ENCODE measurements around the gene SLC25A45.

Gene SLC25A45

DNA sequence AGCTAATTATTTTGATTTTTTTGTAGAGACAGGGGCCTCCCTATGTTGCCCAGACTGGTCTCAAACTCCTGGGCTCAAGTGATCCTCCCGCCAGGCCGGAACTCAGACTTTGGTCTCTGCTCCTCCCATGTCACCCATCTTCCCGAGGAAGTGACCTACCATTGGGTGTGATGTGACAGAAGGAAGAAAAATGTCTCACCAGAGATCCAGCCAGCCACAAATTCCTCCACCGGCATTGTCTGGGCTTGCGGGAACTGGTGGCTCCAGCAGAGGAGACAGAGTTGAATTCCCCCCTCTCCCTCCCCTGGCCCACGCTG is 772 bp downstream of the SLC25A45 start:
- TF ChIP-seq OSR1 (CRISPR knock-in tag; IDR thresholded peaks at IDR 0.05) (no peak), ZC3H10 (CRISPR knock-in tag; IDR thresholded peaks at IDR 0.05) (no peak), ZFP3 (CRISPR knock-in tag; IDR thresholded peaks at IDR 0.05) (no peak), RARB (CRISPR knock-in tag; IDR thresholded peaks at IDR 0.05) (no peak), TOX (CRISPR knock-in tag; IDR thresholded peaks at IDR 0.05; ENCODE audit: borderline replicate concordance) (no peak), CREB5 (CRISPR knock-in tag; IDR thresholded peaks at IDR 0.05; ENCODE audit: low read depth) (no peak), ZNF8 (CRISPR knock-in tag; IDR thresholded peaks at IDR 0.05) (no peak), TSHZ2 (CRISPR knock-in tag; IDR thresholded peaks at IDR 0.05) (no peak), ARNTL (CRISPR knock-in tag; IDR thresholded peaks at IDR 0.05; ENCODE audit: borderline replicate concordance, low read depth) (no peak), GLIS3 (CRISPR knock-in tag; IDR thresholded peaks at IDR 0.05) (no peak), ESRRG (CRISPR knock-in tag; IDR thresholded peaks at IDR 0.05) (no peak), PATZ1 (CRISPR knock-in tag; IDR thresholded peaks at IDR 0.05; ENCODE audit: borderline replicate concordance) (no peak; the same call in 1 of the 2 replicates), POU6F1 (CRISPR knock-in tag; IDR thresholded peaks at IDR 0.05; ENCODE audit: borderline replicate concordance, low read depth) (no peak), ZFP30 (CRISPR knock-in tag; IDR thresholded peaks at IDR 0.05) (no peak), CSDC2 (CRISPR knock-in tag; IDR thresholded peaks at IDR 0.05) (no peak), ISL1 (CRISPR knock-in tag; IDR thresholded peaks at IDR 0.05) (no peak), ZNF565 (CRISPR knock-in tag; conservative IDR thresholded peaks at IDR 0.05; ENCODE audit: low read depth) (no peak), ZNF70 (CRISPR knock-in tag; IDR thresholded peaks at IDR 0.05) (no peak)
- TF ChIP-seq, protein P1, sequence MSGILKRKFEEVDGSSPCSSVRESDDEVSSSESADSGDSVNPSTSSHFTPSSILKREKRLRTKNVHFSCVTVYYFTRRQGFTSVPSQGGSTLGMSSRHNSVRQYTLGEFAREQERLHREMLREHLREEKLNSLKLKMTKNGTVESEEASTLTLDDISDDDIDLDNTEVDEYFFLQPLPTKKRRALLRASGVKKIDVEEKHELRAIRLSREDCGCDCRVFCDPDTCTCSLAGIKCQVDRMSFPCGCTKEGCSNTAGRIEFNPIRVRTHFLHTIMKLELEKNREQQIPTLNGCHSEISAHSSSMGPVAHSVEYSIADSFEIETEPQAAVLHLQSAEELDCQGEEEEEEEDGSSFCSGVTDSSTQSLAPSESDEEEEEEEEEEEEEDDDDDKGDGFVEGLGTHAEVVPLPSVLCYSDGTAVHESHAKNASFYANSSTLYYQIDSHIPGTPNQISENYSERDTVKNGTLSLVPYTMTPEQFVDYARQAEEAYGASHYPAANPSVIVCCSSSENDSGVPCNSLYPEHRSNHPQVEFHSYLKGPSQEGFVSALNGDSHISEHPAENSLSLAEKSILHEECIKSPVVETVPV (CRISPR knock-in tag; IDR thresholded peaks at IDR 0.05): no peak
- peak; percentile 13 for ATAC-seq

DNA sequence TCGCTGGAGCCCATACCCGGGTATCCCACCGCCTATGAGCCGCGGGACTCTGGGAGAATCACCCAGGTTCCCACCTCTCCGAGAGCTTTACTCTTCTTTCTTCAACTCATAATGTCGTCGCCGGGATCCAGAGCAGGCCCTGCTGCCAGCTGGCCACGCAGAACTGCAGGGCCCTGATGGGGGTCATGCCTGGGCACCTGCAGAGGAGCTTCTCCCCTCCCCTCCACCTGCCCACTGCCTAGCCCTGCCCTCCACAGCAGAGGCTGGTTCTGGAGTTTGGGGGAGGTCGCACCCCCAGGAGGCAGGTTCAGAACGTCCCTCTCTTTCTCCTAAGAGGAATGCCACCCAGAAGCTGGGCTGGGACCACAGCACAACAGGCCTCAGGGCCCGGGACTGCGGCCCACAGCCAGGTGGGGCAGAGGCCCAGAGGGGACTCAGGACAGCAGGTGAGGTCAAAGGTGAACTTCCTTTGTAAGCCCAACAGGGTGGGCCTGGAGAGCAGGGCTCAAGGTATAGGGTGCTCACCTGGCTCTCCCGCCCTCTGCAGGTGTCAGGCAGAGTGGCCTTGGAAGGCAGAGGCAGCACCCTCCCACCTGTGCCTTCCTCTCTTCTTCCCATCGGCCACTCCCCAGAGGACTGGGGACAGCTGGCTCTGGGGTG is 1.9 kb downstream of the SLC25A45 start:
- TF ChIP-seq ZNF565 (CRISPR knock-in tag; conservative IDR thresholded peaks at IDR 0.05; ENCODE audit: low read depth) (no peak), TCF4 (CRISPR knock-in tag; IDR thresholded peaks at IDR 0.05; ENCODE audit: borderline replicate concordance) (no peak), GLIS3 (CRISPR knock-in tag; IDR thresholded peaks at IDR 0.05) (no peak), POU6F1 (CRISPR knock-in tag; IDR thresholded peaks at IDR 0.05; ENCODE audit: borderline replicate concordance, low read depth) (no peak), CREB5 (CRISPR knock-in tag; IDR thresholded peaks at IDR 0.05; ENCODE audit: low read depth) (no peak), CSDC2 (CRISPR knock-in tag; IDR thresholded peaks at IDR 0.05) (no peak), TOX (CRISPR knock-in tag; IDR thresholded peaks at IDR 0.05; ENCODE audit: borderline replicate concordance) (no peak), SNAI2 (CRISPR knock-in tag; IDR thresholded peaks at IDR 0.05) (no peak), ESRRG (CRISPR knock-in tag; IDR thresholded peaks at IDR 0.05) (no peak)
- TF ChIP-seq, protein P1 (CRISPR knock-in tag; IDR thresholded peaks at IDR 0.05): no peak
- no peak for ATAC-seq

All from SK-N-SH treated with all-trans-retinoic acid at 6 μM for 48 hours (cell line).